Measurements from ENCODE around the gene MAP1LC3B.

The MAP1LC3B gene

DNA sequence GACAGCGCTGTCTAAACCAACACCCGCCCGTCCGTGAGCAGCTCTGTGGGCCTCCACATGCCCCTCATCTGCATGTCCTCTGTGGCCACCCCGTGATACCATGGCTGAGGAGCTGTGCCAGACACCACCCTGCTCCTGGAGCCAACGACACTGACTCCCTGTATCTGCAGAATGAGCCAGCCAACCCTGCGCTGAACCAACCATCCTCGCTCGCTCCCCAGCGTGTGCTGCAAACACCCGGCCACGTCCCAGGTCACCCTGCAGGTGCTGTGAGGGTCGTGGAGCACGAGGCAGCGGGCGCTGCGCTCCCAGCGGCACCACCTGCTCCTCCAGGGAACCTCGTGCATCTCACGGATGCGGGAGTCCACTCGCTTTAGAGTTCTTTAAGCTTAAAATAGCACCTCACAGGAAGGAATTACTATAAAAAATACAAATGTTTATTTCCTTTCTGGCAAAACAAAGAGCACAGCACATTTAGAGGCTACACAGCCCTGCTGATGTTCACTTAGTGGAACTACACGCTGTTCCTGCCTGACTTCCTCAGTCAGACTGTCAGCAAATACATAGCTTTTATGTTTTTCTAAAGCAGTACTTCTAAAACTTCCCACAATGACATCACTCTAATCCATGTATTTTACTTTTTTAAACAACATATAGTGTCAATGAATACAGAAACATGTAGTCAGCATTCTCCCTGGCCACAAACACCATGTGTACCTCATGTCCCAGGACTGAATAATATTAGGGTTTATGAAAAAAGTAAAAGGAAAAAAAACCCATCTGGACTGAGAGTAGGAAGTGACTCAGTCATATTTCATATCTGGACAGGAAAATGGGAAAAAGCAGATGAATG, 43.5 kb downstream of the MAP1LC3B start:
- DNase-seq = no peak

DNA sequence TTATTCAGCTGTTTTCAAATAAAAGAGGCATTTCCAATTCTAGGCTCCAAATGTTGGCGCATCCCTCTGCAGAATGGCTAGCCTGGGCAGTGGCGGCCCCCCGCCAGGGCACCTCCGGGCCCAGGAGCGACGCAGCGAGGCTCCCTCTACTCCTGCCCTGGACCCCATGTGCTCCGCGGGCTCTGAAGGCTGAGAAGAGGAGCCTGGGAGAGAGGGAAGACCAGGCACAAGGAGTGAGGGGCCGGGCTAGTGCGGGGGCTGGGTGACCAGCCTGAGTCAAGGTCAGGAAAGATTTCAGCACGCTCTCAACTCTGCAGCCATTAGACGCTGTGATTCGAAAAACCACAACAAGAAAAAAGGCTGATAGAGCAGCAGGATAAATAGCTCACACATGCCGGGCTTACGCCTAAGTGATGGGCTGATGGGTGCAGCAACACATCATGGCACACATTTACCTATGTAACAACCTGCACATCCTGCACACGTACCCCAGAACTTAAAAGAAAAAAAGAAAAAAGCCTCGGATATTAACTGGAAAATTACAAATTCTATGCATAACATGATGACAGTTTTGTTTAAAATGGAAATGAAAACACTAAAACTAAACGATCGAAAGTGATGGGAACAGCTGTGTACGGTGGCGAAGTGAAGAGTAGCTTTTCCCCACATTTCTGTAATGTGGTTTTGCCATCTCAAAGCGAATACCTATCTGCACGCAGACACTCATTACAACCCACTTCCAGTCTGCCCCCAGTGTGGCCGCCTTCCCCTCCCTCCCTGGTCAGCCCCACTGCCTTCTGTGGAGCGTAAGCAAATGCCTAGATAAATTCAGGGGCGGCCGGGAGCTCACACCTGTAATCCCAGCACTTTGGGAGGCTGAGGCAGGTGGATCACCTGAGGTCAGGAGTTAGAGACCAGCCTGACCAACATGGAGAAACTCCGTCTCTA, 44.4 kb downstream of the MAP1LC3B start:
- DNase-seq = no peak

DNA sequence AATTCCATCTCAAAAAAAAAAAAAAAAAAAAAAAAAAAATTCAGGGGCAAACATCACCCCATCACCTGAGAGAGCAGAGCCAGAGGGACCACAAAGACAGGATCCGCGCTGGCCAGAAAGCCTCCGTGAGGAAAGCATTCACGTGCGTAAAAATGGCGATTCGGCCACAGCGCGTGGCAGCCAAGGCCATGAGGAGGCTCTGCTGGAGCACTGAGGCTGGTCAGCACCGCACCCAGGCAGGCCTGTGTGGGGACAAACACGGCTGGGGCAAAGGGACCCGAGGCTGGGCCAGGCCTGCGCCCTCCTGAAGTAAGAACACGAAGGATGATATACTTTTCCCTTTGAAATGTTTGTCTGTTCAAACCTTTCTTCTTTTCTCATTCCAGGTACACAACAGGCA, 45.2 kb downstream of the MAP1LC3B start:
- DNase-seq = no peak

DNA sequence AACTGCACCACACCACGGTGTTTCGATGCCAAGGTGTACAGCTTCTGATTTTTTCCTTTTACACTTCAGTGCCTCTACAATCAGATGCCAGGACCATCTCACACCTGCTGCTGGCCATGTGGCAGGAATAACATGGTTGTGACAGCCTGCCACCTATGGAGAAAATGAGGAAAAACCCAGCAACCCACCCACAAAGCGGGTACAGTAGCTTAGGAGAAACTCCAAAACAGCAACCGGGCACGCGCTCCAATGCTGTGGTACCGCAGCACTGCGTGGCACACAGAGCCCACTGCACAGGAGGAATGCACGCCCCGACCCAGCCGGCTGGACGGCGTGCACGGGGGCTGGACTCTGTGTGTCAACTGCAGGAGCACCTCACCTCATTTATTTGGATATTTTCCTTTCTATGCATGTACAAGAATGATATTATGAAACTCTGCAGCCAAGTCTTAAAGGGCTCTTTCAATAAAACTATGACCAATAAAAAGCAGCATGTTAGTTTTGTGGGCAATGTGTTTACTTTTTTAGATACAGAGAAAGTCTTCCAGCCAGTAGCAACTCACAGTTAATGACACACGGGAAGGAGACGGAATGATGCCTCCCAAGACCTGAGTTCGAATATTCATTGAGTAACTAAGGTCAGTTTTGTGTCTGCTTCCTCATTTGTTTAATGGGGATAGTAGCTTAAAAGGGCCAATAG, 45.9 kb downstream of the MAP1LC3B start:
- DNase-seq = no peak

DNA sequence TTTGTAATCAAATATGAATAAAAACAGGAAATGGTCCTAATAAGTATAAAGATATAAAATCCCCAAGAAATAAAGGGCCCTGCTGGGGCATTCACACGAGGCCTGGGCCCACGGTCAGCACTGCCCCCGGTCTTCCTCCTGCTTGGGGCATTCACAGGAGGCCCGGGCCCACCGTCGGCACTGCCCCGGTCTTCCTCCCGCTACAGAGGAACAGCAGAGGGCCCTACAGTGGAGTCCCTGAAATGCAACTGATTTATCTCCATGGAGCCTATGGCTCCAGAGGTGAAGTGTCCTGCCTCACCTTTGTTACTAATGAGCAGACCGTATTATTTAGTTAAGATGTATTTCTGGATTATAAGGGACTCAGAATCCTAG, 46.5 kb downstream of the MAP1LC3B start:
- no peak for DNase-seq

DNA sequence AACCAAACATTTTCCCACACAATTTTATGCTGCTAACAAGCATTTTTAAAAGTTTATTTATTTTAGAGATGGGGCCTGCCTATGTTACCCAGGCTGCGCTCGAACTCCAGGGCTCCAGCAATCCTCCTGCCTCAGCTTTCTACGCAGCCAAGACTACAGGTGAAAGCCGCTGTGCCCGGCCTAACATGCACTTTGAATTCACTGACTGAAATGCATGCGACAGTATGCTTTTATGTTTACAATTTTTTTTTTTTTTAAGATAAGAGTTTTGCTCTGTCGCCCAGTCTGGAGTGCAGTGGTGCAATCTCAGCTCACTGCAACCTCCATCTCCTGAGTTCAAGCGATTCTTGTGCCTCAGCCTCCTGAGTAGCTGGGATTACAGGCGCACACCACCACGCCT, 47.8 kb downstream of the MAP1LC3B start:
- no peak for DNase-seq

DNA sequence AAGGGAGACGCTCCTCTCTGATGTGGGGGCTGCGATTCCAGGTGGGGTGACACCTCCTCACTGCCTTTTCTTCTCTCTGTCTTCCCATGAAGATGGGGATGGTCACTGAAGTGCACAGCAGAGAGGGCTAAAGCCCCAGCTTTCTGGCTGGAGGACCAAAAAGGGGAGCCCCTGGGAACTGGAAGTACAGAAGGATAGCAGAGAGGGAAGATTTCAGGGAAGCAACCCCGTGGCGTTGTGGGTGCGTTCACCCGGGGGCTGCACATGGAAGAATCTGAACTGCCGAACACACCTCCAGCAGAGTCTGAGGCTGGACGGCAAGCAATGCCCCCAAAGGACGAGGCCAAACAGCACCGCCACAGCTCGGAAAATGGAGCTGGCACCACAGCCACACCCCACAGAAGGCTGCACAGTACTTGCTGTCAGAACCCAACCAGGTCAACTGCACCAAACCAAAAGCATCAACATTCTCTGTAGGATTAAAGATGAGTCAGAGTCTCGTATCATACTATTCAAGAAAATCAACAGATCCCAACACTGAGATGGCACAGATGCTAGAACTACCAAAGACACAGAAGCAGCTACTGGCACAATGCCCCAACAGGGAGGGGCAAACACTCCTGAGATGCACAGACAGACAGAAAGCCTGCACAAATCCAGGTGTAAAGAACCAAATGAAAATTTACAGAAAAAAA, 49.9 kb downstream of the MAP1LC3B start:
- no peak for DNase-seq

DNA sequence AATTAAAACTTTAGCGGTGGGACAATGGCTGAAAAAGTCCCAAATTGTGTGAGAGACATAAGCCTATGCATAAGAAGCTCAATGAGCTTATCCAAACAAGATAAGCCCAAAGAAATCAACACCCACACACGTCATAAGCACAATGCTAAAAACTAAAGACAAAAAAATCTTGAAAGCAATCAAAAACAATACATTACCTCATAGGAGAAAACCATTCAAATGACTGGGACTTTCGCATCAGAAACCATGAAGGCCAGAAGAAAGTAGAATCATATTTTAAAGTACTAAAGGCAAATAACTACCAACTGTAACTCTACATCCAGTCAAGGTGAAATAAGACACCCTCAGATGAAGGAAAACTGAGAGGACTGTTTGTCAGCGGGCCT, 50.4 kb downstream of the MAP1LC3B start:
- no peak for DNase-seq

DNA sequence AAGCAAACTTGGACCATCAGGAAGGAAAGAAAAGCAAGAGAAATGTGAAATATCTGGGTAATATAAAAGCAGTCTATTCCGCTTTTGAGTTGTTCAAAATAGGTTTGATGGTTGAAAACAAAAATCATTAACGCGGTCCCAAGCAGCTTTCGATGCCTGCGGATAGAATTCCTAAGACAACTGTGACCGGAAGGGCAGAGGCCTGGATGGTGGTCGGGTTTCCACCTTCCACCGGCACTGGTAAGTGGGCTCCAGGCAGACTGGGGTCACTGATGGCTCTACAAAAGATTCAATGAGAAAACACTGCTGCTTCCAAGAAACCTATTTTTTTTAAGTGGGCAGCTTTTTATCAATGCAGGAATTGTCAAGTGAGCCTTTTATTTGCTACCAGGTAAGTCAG, 50.9 kb downstream of the MAP1LC3B start:
- no peak for DNase-seq

DNA sequence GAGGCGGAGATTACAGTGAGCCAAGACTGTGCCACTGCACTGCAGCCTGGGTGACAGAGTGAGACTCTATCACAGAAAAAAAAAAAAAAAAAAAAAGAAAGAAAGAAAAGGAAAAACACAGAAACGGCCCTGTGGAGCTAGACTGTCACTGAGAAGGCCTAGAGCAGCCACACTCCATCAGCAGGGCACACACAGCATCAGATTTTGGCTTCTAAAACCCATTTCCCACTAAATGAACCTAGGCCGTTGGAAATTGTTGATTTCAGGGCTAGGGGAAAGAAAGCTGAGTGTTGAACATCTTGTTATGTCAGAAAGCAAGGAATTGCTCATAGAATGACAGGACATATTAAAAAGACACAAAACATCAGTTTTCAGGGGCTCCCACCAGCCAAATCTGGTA, 51.8 kb downstream of the MAP1LC3B start:
- no peak for DNase-seq

DNA sequence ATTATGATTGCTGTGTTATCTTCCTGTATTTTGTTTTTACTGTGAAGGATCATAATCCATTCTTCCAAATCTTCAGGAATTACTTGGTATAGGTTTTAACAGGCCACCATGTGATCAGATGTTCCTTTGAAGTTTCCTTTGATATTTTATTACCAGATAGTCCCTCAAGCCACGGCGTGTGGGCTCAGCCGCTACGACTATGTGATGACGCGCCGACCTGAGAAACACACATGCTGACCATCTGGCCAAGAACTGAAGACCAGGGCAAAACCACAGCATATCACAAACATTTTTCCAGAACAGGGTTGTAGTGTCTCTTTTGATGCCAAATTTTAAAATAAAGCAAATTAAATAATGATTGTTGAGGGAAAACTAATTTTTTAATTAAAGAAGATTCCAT, 53.4 kb downstream of the MAP1LC3B start:
- DNase-seq = no peak

DNA sequence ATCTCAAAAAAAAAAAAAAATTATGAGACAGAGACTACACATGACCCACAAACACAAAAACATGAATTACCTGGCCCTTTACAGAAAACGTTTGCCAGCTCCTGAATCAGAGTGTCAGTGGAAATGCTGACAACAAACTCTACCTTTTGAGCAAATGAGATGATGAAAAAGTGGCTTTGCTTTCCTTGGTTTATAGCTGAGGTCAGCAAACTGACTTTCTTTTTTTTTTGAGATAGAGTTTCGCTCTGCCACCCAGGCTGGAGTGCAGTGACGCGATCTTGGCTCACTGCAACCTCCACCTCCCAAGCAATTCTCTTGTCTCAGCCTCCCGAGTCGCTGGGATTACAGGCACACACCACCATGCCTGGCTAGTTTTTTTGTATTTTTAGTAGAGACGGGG, 54.3 kb downstream of the MAP1LC3B start:
- DNase-seq = no peak

DNA sequence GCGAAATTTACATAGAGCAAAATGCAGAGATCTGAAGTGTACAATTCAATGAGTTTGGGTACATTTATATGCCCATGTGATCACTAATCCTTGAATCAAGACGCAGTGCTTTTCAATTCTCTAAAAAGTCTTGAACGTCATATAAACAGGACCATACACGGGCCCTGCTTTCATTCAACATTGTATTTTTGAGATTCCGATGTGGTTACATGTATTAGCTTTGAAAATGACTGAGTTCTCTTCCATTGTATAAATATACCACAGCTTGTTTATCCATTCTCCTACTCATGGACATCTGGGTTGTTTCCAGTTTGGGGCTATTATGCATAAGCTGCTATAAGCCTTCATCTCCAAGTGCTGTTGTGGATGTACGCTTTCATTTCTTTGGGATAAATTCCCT, 55.2 kb downstream of the MAP1LC3B start:
- DNase-seq = no peak

DNA sequence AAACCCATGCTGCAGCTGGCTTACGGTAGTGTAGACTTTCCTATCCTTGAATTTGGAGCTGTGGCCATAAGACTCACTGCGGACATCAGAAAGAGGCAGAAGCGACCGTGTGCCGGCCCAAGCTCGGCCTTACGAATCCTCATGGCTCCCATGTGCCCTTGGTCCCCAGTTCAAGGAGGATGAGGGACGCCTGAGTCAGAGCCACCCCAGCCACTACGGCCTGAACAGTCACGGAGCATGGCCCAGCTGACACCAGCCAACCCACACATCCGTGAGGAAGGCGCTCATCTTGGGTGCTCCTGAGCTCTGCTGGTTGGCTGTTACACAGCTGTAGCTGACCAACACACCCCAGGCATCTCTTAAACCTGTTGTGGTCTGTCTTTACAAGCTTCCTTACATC, 56.7 kb downstream of the MAP1LC3B start:
- DNase-seq = no peak

DNA sequence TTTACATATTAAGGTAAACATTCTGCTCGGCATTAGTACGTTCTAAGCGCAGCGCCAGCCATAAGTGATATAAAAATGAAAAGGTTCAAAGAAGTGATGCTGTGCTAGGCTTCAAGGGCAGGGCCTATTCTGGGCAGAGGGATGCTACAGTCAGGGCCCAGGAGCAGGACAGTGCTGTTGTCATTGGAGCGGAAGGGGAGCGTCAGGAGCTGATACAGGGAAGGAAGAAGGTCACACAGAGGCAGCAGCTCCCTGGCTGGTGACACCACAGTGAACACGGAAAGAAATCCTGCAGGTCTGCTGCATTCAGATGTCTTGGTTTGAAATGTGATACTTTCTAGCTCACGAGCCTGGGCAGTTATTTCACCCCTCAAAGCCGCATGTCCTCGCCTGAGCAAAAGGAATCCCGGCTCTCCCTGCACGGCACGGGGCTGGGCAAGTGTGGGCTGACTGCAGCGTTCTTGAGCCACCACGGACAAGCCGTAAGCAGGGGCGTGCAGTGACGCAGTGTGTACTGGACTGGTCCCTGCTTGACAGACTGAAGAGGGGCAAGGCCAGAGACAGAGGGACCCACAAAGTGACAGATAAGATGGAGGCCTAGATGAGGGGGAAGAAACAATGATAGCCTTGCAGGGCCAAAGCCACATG, 59.6 kb downstream of the MAP1LC3B start:
- DNase-seq = no peak

DNA sequence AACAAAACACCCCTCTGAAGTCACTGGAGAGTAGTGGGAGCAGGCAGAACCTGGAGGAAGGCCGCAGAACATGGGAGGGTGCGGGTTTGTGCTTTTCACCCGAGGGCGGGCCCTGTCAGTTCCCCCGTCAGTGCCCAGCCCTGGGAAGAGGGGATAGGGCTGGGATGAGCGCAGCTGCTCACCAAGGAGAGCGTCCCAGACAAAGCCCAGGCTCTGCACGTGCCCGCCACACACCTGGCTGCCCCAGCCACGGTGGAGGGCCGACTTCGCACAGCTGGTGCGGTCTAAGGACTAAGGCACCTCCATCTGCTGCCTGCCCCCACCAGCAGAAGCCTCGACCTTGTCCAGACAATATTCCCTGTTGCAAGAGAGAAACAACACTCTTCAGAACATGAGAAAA, 61.2 kb downstream of the MAP1LC3B start:
- DNase-seq = no peak

Measured in SHP77 (cell line).